ENCODE measurements around the gene LOXL1.

Gene LOXL1

DNA sequence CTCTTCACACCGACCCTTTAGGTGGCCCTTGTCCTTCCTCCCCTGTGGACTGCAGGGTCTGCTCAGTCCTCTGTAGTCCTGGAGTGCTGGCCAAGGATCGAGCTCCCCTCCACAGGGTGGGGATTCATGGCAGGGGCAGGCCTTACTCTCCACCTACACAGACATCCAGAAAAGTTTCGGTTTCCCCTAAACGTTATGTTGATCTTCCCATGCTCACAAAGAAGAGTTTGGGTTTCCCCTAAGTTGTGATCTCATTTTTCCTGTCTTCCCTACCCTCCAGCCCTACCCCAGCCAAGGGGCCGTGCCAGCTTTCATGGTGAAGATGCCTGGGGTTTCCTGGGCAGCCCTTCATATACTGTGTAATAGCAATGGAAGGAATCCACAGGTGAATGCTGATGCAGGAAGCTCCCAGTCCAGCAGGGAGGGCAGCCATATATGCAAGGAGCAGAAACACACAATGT lies 55.5 kb downstream of the LOXL1 start:
- no peak for DNase-seq

DNA sequence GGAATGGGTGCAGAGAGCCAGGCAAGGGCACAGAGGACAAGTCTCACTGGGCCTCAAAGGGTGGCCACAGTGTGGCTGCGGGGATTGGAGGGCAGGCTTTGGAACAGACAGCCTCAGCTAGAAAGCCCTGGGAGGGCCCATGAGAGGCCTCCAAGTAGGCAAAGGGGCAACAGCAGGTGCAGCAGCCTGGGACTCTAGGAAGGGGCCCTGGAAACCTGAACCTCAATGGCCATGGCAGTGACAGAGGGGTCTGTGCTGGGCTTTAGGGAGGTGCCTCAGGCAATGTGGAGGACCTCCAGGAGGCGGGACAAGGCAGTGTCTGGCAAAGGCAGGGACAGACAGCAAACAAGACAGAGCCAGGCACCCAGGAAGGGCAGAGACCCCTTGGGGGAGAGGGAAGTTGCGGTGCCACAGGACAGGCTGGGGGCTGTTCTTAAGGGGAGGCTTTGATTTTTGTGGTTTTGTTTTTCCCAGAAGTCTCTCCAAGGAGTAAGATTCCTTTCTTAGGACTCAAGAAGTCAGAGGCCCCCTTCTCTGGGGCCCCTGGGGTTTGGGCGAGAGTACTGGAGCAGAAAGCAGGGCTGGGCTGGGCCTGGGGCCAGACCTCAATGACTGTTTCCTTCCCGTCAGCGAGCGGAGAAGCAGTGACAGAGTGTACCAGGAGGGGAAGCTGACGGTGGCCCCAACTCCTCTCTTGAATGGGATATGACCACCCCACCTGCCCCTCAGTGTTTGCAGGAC lies 56.1 kb downstream of the LOXL1 start:
- peak; percentile 91 for DNase-seq

DNA sequence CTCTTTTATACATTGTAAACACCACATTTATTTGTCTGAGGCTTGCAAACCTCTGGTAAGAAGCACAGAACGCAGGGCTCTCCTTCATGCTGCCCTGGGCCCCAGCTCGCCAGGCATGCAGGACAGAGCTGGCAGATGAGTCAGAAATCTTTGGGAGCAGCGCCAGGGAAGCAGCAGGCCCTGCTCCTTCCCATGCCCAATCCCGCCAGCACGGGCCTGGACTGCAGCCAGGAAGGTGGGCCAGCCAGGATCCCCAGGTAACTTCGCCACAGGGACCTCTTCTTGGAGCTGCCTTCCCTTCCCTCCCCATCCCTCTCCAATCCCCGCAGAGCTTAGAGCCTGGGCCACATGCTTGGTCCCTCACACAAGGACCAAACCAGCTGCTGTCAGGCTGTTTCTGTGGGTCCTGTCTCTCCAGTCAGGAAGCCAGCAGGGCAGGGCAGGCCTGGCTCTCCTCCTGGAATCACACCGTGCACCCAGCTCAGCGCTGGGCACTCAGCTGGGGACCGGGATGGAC lies 57.0 kb downstream of the LOXL1 start:
- DNase-seq: no peak

DNA sequence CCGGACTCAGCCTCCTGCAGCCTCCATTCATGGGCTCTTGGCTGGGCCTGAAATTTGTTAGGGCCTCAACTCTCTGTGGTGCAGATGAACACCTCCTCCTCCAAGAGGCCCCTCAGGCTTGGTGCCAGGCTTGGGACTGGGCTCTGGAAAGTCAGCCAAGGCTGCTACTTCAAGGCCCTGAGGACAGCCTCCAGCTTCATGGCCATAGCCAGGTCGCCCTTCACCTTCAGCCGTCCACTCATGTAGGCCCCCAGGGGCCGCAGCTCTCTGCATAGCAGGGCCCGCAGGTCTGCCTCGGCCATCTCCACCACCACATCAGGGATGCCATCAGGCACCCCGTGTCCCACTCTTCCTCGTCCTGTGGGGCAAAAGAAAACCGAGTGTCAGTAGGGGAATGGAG lies 57.5 kb downstream of the LOXL1 start:
- DNase-seq: no peak

DNA sequence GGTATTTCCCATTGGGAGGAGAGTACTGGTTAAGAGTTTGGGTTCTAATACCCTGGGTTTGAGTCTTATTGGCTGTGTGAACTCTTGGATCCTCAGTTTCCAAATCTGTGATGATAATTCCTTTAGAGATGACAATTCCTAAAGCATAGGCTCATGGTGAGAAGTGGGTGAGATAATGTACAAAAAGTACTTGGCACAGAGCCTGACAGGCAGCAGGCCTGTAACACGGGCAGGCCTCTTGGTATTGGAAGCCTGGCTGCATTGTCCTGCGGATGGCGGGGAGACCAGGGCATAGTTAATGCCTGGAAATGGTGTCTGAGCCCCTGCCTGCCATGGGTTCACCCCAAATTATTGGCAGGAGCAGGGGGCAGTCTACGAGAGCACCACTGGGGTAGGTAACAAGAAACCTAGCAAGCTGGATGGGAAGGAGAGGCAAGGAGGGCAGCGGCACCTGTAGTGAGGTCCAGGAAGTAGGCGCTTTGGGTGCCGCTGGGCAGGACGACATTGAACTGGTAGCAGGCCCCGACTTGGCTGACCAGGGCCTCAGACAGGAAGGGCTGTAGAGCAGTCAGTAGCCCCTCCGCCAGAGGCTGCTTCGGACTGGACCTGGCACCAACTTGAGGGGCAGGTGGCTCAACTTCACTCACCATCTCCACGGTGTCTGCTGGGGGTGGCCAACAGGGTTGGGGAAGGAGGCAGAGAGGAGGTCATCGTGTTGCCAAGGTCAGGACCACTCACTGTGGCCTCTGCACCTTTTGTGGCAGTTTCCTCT lies 58.1 kb downstream of the LOXL1 start:
- no peak for DNase-seq

GRCh38 chr15:73985101-73985873 lies 59.0 kb downstream of the LOXL1 start:
- peak; percentile 65 for DNase-seq

GRCh38 chr15:73986055-73986775 lies 60.0 kb downstream of the LOXL1 start:
- peak; percentile 75 for DNase-seq

DNA sequence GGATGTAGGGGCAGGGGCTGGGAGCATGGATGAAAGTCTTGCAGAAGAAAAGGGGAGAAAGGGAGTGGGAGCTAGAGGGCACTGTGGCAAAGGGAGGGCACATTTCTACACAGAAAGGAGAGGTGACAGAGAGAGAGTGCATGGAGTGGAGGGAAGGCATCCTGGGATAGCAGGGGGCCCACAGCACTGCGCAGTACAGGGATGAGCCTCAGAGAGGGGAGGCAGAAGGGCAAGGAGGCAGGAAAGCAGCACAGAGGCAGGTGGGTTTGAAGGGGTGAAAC lies 60.5 kb downstream of the LOXL1 start:
- no peak for DNase-seq

DNA sequence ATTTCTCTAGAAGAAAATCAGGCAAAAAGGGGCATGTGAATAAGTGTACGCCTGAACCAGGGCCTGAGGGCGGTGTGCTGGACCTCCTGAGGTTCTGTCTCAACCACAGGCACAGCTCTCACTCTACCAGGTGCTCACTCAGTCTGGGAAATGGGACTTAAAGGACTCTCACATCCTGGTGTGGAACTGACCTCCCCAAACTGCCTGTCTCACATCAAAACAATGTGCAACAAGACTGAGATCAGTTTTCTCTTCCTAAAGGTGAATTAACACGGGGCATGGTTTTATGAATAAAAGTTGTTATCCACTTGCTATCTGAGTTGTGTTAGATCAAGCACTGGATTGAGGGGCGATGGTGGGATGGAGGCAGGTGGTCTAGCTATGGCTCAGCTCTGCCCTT lies 61.0 kb downstream of the LOXL1 start:
- DNase-seq: no peak

DNA sequence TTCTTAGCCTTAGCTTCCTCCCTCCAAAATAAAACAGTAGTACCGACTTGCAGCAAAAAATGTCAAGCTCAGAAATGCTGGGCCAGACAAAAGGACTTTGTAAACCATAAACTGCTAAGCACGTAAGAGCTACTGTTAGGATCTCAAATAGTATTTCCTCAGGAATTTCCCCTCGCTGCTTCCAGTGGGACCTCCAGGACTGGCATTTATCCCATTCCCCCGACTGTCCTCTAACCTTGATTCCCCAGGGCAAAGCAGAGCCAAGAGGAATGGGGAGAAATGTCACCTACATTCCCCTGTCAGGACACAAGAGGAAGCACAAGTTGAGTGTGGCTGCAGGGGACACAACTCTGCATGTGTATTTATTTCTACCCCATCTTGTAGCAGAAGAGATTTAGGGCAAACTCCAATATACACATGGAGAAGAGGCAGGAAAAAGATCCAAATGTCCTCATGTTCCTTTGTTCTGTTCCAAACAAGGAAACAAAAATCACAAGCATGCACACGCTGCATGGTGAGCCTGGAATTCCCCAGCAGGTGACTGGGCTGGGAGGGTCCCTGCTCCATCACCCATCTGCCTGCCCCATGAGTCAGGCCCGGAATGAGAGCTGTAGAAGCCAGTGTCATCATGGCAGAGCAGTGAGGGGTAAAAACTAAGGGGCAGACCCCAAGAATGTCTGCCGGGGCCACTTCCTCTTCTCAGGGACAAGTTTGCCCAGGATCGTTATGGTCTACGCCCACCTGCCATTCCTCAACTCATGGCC lies 61.6 kb downstream of the LOXL1 start:
- peak; percentile 41 for DNase-seq

- no peak for DNase-seq
These were observed 62.2 kb downstream of the LOXL1 start for GRCh38 chr15:73988445-73988969.

DNA sequence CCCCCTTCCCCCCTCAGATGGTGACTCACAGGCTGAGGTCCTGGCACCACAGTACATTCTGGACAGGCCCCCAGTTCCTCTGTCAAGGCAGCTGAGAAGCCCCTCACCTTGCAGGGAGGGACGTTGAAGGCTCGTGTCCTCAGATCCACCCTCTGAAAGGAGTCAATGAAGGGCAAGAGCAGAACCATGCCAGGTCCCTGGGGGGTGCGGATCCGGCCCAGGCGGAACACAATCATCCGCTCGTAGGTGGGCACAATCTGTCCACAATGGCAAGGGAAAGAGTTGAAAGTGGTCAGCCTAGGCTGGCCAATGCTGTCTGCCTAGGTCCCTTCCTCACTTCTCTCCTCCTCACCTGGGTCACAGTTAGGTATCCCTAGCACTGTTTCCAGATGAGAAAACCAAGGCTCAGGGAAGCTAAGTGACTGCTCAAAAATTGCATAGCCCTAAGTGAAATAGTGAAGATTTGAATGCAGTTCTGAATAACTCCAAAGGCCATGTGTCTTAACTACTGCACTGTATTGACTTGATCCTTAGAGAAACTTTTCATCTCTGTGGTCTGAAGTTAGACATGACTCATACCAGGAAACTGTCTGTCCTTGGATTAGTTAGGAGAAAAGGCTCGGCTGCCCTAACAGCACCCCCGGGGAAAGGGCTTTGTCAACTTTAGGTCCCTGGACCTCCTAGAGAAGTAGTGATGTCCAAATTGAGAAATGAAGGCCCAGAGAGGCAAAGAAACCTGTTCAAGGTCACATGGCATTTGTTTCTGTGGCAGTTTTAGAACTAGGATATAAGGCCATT lies 62.9 kb downstream of the LOXL1 start:
- peak; percentile 42 for DNase-seq

GRCh38 chr15:73990250-73991005 lies 64.2 kb downstream of the LOXL1 start:
- no peak for DNase-seq

DNA sequence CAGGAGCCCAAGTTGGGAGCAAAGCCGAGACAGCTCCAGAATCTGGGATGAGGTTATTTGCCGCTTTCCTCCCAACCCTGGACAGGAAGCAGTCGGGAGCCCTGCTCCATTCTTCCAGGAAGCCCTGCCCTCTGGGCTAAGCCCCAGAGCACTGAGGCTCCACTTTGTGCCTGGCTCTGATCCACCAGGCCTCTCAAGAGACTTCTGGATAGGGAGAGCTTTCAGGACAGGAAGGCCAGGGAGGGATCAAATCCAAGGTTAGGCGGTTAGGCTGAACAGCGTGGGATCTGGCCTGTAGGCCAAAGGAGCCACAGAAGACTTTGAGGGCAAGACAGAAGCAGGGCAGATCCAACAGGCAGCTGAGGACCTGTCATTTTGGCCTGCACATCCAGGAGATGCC lies 65.0 kb downstream of the LOXL1 start:
- no peak for DNase-seq

- peak; percentile 97 for DNase-seq
These were observed 65.7 kb downstream of the LOXL1 start, which contains the start of gene STOML1 for GRCh38 chr15:73991726-73992593. Gene STOML1, minus strand, starts transcription at chr15:73992295. Its CDS starts 72 bp downstream, at chr15:73992223.

- DNase-seq: peak; percentile 47
These were observed 66.3 kb downstream of the LOXL1 start for GRCh38 chr15:73992594-73992898.

DNA sequence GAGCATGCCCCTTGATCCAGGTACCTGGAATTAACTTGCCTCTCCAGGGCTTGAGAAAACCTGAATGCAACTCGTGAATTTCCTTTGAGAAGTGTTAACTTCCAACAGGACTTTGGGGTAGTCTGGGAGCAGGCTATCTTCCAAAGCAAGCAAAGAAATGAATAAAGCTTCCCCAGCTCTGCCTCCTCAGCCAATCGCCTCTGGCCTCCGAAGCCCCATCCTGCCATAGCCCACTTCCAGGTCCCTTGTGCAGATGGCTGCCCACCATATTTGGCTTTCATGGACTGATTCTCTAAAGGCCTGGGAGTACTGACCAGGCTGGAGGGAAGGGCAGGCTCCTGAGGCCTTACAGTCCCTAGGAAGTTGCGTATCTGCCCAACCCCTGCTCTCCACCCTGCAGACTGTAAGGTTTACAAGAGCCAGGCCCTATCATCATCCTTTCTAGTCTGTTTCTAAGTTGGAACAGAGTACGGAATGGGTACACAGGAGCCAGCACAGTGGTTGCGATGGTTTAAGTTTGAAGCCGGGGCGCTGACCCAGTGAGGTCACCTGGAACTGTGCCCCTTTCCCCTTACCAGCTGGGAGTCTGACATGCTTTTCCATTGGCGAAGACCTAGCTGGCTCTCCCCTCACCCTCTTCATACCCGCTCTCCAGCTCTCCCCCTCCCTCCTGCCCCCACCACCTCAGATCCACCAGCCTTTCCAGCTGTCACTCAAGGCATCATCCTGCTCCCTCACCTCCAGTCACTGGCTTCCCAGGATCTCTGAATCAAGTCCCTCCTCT lies 67.1 kb downstream of the LOXL1 start:
- no peak for DNase-seq

GRCh38 chr15:73994413-73994883 lies 68.2 kb downstream of the LOXL1 start, which contains the start of gene PML:
Gene PML, plus strand, starts transcription at chr15:73994716. Its CDS starts 97 bp downstream, at chr15:73994813.
- peak; percentile 99 for DNase-seq
